Neuronal stem cell (in vitro differentiated cells): ENCODE results near the gene WDR1.

Experiments used
- DNase-seq: peaks from one replicate; pipeline ENCODE4 v3.0.0-alpha.2; 2013; ENCODE audit warnings: low spot score
- H2AFZ ChIP-seq: one replicate; pipeline ENCODE4 v1.6.1; 2013; ENCODE audit warnings: mild to moderate bottlenecking, low read length, inconsistent platforms
- H2AK5ac ChIP-seq: 2 replicates; pipeline ENCODE4 v1.6.1; 2013; ENCODE audit warnings: low read depth, mild to moderate bottlenecking, inconsistent platforms, low read length, moderate library complexity, mixed read lengths
- H2BK120ac ChIP-seq: 2 replicates; pipeline ENCODE4 v1.6.1; 2013; ENCODE audit warnings: low read depth, mild to moderate bottlenecking, inconsistent platforms, low read length, moderate library complexity, mixed read lengths
- H2BK12ac ChIP-seq: one replicate; pipeline ENCODE4 v1.6.1; 2013; ENCODE audit warnings: low read length, inconsistent platforms
- H2BK15ac ChIP-seq: 2 replicates; pipeline ENCODE4 v1.6.1; 2013; ENCODE audit warnings: mild to moderate bottlenecking, low read length, inconsistent platforms, mixed read lengths
- H2BK5ac ChIP-seq: one replicate; pipeline ENCODE4 v1.6.1; 2013; ENCODE audit warnings: inconsistent platforms, mild to moderate bottlenecking, low read length, moderate library complexity
- H3K14ac ChIP-seq: one replicate; pipeline ENCODE4 v1.6.1; 2013; ENCODE audit warnings: low read length, inconsistent platforms
- H3K18ac ChIP-seq: 2 replicates; pipeline ENCODE4 v1.6.1; 2013; ENCODE audit warnings: low read length, inconsistent platforms
- H3K23ac ChIP-seq: 2 replicates; pipeline ENCODE4 v1.6.1; 2013; ENCODE audit warnings: low read depth, mild to moderate bottlenecking, mixed read lengths, low read length, inconsistent platforms; ENCODE audit not compliant: poor library complexity
- H3K27ac ChIP-seq: replicated peaks from 3 replicates; pipeline ENCODE4 v1.5.1; 2013; ENCODE audit warnings: low read length, inconsistent platforms
- H3K27me3 ChIP-seq, 3 experiments: 2 replicates each; pipeline ENCODE4 v1.6.1; 2013; ENCODE audit warnings: low read length in 3 of 3, mild to moderate bottlenecking in 2 of 3, inconsistent platforms in 1 of 3, low read depth in 1 of 3, mixed read lengths in 1 of 3, moderate library complexity in 1 of 3; ENCODE audit not compliant: control insufficient read depth in 3 of 3, insufficient read depth in 3 of 3
- H3K36me3 ChIP-seq, 2 donors: replicated peaks in 1 of 2; 2 replicates each; pipeline ENCODE4 v1.6.1; 2013; ENCODE audit warnings: low read length in 2 of 2; ENCODE audit not compliant: control insufficient read depth in 2 of 2, insufficient read depth in 2 of 2
- H3K4ac ChIP-seq: 2 replicates; pipeline ENCODE4 v1.6.1; 2013; ENCODE audit warnings: inconsistent platforms, mild to moderate bottlenecking, low read length, moderate library complexity
- H3K4me1 ChIP-seq, 2 donors: 1 replicate in 1 of 2; 2 replicates in 1 of 2; pipeline ENCODE4 v1.6.1; 2013; ENCODE audit warnings: low read length in 2 of 2, low read depth in 1 of 2; ENCODE audit not compliant: control insufficient read depth in 2 of 2, insufficient read depth in 1 of 2
- H3K4me2 ChIP-seq: one replicate; pipeline ENCODE4 v1.6.1; 2013; ENCODE audit warnings: mild to moderate bottlenecking, low read length, inconsistent platforms; ENCODE audit not compliant: insufficient read depth, poor library complexity, severe bottlenecking
- H3K4me3 ChIP-seq, 2 donors: 2 replicates each; pipeline ENCODE4 v1.5.1; 2013; ENCODE audit warnings: low read length in 2 of 2, mild to moderate bottlenecking in 2 of 2, inconsistent platforms in 1 of 2, moderate library complexity in 1 of 2
- H3K79me1 ChIP-seq: one replicate; pipeline ENCODE4 v1.6.1; 2013; ENCODE audit warnings: low read depth, mild to moderate bottlenecking, inconsistent platforms, low read length, moderate library complexity
- H3K9ac ChIP-seq: one replicate; pipeline ENCODE4 v1.6.1; 2013; ENCODE audit warnings: mild to moderate bottlenecking, low read depth, low read length, inconsistent platforms; ENCODE audit not compliant: poor library complexity
- H3K9me3 ChIP-seq, 2 donors: replicated peaks in 1 of 2; 2 replicates each; pipeline versions ENCODE3 to v1.6.1; 2013; ENCODE audit warnings: low read length in 2 of 2, mild to moderate bottlenecking in 2 of 2, inconsistent platforms in 1 of 2, low read depth in 1 of 2, mixed read lengths in 1 of 2, moderate library complexity in 1 of 2; ENCODE audit not compliant: control insufficient read depth in 2 of 2, insufficient read depth in 1 of 2
- H4K8ac ChIP-seq: one replicate; pipeline ENCODE4 v1.6.1; 2013; ENCODE audit warnings: low read depth, mild to moderate bottlenecking, inconsistent platforms, low read length, moderate library complexity
- H4K91ac ChIP-seq: one replicate; pipeline ENCODE4 v1.6.1; 2013; ENCODE audit warnings: low read length, low read depth, mild to moderate bottlenecking, inconsistent platforms; ENCODE audit not compliant: poor library complexity
- WGBS, 2 donors: extraction: QIAGEN DNeasy Blood & Tissue Kit; methylation state at CpG; one replicate each; pipeline ENCODE4 v1.1.7; 2013; ENCODE audit warnings: missing lambda C conversion rate in 2 of 2, mixed read lengths in 1 of 2; ENCODE audit not compliant: insufficient read length in 2 of 2, insufficient replicate concordance in 1 of 2; ENCODE audit errors: extremely low coverage in 2 of 2; 5-methylcytosine and 5-hydroxymethylcytosine counted together

Gene WDR1

GRCh38 chr4:10107111-10108091 is 9.2 kb downstream of the WDR1 start:
- Histone ChIP-seq H3K23ac (no peak overlapping the region), H3K4ac (no peak overlapping the region), H2BK15ac (no peak overlapping the region), H4K91ac (no peak overlapping the region), H3K9ac (no peak overlapping the region), H3K27me3 (no peaks in the 10 kb centered on the region), H3K4me3 (no peak overlapping the region), H2AFZ (no peak overlapping the region), H3K27ac (no peak overlapping the region), H2BK120ac (no peak overlapping the region), H2AK5ac (peak overlapping the region; percentile 32), H2BK12ac (no peak overlapping the region), H3K14ac (no peak overlapping the region), H4K8ac (no peak overlapping the region), H3K9me3 (no peaks in the 10 kb centered on the region), H3K4me2 (no peak overlapping the region), H3K79me1 (peaks cover 4% of the 10 kb centered on the region), H3K18ac (no peak overlapping the region), H3K36me3 (peaks cover 34 to 87% of the 10 kb centered on the region in 2 donors), H3K4me1 (peaks cover 28 to 44% of the 10 kb centered on the region in 2 donors), H2BK5ac (no peak overlapping the region)
- no CpG with 5 or more reads among the region's 19 CpGs for WGBS, 2 donors
- DNase-seq, result no peak

GRCh38 chr4:10106421-10107039 is 10.1 kb downstream of the WDR1 start:
- H2BK120ac ChIP-seq, result no peak overlapping the region
- H3K4ac ChIP-seq, result no peak overlapping the region
- no peak overlapping the region for H3K27ac ChIP-seq
- H3K9me3 ChIP-seq, result no peaks in the 10 kb centered on the region
- H3K27me3 ChIP-seq, result no peaks in the 10 kb centered on the region
- no peak overlapping the region for H3K18ac ChIP-seq
- no peak for DNase-seq
- no peak overlapping the region for H3K9ac ChIP-seq
- H3K36me3 ChIP-seq, result peaks cover 32 to 87% of the 10 kb centered on the region in 2 donors
- no peak overlapping the region for H3K23ac ChIP-seq
- H2BK15ac ChIP-seq, result no peak overlapping the region
- H3K14ac ChIP-seq, result no peak overlapping the region
- H2AFZ ChIP-seq, result no peak overlapping the region
- H2BK12ac ChIP-seq, result no peak overlapping the region
- H2BK5ac ChIP-seq, result no peak overlapping the region
- H3K4me3 ChIP-seq, result no peak overlapping the region
- peaks cover 32 to 50% of the 10 kb centered on the region in 2 donors for H3K4me1 ChIP-seq
- H4K91ac ChIP-seq, result no peak overlapping the region
- H3K4me2 ChIP-seq, result no peak overlapping the region
- H4K8ac ChIP-seq, result no peak overlapping the region
- WGBS, 2 donors, result no CpG with 5 or more reads among the region's 13 CpGs
- peaks cover 6% of the 10 kb centered on the region for H3K79me1 ChIP-seq
- no peak overlapping the region for H2AK5ac ChIP-seq

- no CpG with 5 or more reads among the region's 4 CpGs for WGBS, 2 donors
- DNase-seq, result no peak
Measured at GRCh38 chr4:10105920-10106319, 10.7 kb downstream of the WDR1 start.

GRCh38 chr4:10105421-10105820 is 11.2 kb downstream of the WDR1 start:
- Histone ChIP-seq H3K36me3 (peaks cover 23 to 87% of the 10 kb centered on the region in 2 donors), H3K79me1 (peaks cover 8% of the 10 kb centered on the region), H3K4me3 (no peak overlapping the region), H3K14ac (no peak overlapping the region), H2BK15ac (no peak overlapping the region), H3K4me2 (no peak overlapping the region), H2BK5ac (no peak overlapping the region), H4K8ac (no peak overlapping the region), H4K91ac (no peak overlapping the region), H2BK12ac (no peak overlapping the region), H3K18ac (no peak overlapping the region), H3K27me3 (no peaks in the 10 kb centered on the region), H3K9me3 (no peaks in the 10 kb centered on the region), H3K23ac (no peak overlapping the region), H3K4me1 (peaks cover 32 to 53% of the 10 kb centered on the region in 2 donors), H2BK120ac (no peak overlapping the region), H3K27ac (no peak overlapping the region), H3K9ac (no peak overlapping the region), H2AFZ (no peak overlapping the region), H3K4ac (no peak overlapping the region), H2AK5ac (no peak overlapping the region)
- DNase-seq, result no peak
- WGBS, 2 donors, result no CpG with 5 or more reads among the region's 4 CpGs

More at GRCh38 chr4:10105920-10106319, 10.7 kb downstream of the WDR1 start:
- Histone ChIP-seq H3K36me3 (peaks cover 28 to 87% of the 10 kb centered on the region in 2 donors), H3K4ac (no peak overlapping the region), H4K8ac (no peak overlapping the region), H3K9me3 (no peaks in the 10 kb centered on the region), H3K18ac (no peak overlapping the region), H3K9ac (no peak overlapping the region), H2AFZ (no peak overlapping the region), H3K4me2 (no peak overlapping the region), H2BK12ac (no peak overlapping the region), H2BK120ac (no peak overlapping the region), H3K4me1 (peaks cover 32 to 49% of the 10 kb centered on the region in 2 donors), H4K91ac (no peak overlapping the region), H2BK5ac (no peak overlapping the region), H3K79me1 (peaks cover 5% of the 10 kb centered on the region), H3K27me3 (no peaks in the 10 kb centered on the region), H3K14ac (no peak overlapping the region), H3K4me3 (no peak overlapping the region), H3K23ac (no peak overlapping the region), H2AK5ac (no peak overlapping the region), H2BK15ac (no peak overlapping the region), H3K27ac (no peak overlapping the region)
